ENCODE data around the gene FGF6.

The FGF6 gene

DNA sequence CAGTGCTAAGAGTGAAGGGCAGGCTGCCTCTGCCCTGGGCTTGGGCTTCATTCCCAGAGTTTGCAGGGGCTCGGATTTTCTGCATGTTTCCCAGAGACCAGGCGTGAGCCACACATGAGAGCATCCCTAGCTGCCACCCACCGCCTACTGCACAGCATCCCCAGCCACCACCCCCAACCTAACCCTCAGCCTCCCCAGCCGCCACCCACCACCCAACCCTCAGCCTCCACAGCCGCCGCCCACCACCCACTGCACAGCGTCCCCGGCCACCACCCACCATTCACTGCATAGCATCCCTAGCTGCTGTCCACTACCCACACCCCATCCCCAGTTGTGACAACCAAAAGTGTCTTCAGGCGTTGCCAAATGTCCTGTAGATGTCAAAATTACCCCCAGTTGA is 22.6 kb downstream of the FGF6 start:
- Histone ChIP-seq H3K4me2 (ENCODE audit: low read depth, low read length) (no peak overlapping the region), H3K36me3 (replicated peaks; ENCODE audit: insufficient read depth, low read length) (no peaks in the 10 kb centered on the region)

DNA sequence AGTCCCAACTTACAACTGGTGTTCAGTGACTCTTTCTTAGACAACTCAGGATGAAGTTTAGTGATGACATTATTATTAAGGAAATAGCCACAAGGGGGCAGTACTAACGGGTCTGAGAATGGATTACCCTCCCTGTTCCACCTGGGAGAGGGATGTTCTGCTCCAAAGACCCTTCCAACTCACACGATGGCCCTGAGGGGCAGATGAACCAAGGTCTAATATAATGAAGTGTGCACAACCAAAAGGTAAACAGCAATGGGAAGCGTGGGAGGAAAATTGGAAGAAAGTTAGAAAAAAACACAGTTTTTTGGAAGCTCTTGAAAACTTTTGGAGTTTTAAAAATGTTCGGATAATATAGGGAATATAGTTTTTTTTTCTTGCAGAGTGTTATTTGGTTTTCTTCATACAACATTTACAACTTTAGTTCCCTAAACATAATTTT is 24.0 kb downstream of the FGF6 start:
- no peaks in the 10 kb centered on the region for H3K79me2 ChIP-seq (ENCODE audit: low read length)
- H3K36me3 ChIP-seq (replicated peaks; ENCODE audit: insufficient read depth, low read length) = no peaks in the 10 kb centered on the region
- no peak overlapping the region for H3K27ac ChIP-seq (ENCODE audit: low read length)
- H3K27me3 ChIP-seq (replicated peaks; ENCODE audit: insufficient read depth, low read length) = no peaks in the 10 kb centered on the region
- no peaks in the 10 kb centered on the region for H3K4me1 ChIP-seq (ENCODE audit: low read length)
- no peaks in the 10 kb centered on the region for H3F3A ChIP-seq (ENCODE audit: insufficient read depth, low read length)
- DNase-seq = peak; percentile 53
- H3K4me3 ChIP-seq (ENCODE audit: low read length) = no peak overlapping the region
- H4K20me1 ChIP-seq (ENCODE audit: insufficient read depth, low read length) = no peaks in the 10 kb centered on the region
- no peaks in the 10 kb centered on the region for H3K9me2 ChIP-seq (replicated peaks; ENCODE audit: insufficient read depth, low read length)
- no peak overlapping the region for H3K4me2 ChIP-seq (ENCODE audit: low read depth, low read length)
- H2AFZ ChIP-seq (ENCODE audit: low read length) = no peak overlapping the region
- TF ChIP-seq, protein P1, sequence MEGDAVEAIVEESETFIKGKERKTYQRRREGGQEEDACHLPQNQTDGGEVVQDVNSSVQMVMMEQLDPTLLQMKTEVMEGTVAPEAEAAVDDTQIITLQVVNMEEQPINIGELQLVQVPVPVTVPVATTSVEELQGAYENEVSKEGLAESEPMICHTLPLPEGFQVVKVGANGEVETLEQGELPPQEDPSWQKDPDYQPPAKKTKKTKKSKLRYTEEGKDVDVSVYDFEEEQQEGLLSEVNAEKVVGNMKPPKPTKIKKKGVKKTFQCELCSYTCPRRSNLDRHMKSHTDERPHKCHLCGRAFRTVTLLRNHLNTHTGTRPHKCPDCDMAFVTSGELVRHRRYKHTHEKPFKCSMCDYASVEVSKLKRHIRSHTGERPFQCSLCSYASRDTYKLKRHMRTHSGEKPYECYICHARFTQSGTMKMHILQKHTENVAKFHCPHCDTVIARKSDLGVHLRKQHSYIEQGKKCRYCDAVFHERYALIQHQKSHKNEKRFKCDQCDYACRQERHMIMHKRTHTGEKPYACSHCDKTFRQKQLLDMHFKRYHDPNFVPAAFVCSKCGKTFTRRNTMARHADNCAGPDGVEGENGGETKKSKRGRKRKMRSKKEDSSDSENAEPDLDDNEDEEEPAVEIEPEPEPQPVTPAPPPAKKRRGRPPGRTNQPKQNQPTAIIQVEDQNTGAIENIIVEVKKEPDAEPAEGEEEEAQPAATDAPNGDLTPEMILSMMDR (IDR thresholded peaks at IDR 0.05; ENCODE audit: low read length) = peak; percentile 78
- TF ChIP-seq EZH2phosphoT487 (IDR thresholded peaks at IDR 0.05; ENCODE audit: low read length) = no peak
- no peaks in the 10 kb centered on the region for H3K9me3 ChIP-seq (replicated peaks; ENCODE audit: insufficient read depth, low read length)
- no peak overlapping the region for H3K9ac ChIP-seq (ENCODE audit: low read length)

More for the DNA sequence above, 22.6 kb downstream of the FGF6 start:
- Histone ChIP-seq H4K20me1 (ENCODE audit: insufficient read depth, low read length) (no peaks in the 10 kb centered on the region), H3K27ac (ENCODE audit: low read length) (no peak overlapping the region), H3K79me2 (ENCODE audit: low read length) (no peaks in the 10 kb centered on the region), H3K4me1 (ENCODE audit: low read length) (no peaks in the 10 kb centered on the region), H3K9me2 (replicated peaks; ENCODE audit: insufficient read depth, low read length) (no peaks in the 10 kb centered on the region), H3K9me3 (replicated peaks; ENCODE audit: insufficient read depth, low read length) (no peaks in the 10 kb centered on the region), H3K9ac (ENCODE audit: low read length) (no peak overlapping the region), H3F3A (ENCODE audit: insufficient read depth, low read length) (no peaks in the 10 kb centered on the region), H3K4me3 (ENCODE audit: low read length) (no peak overlapping the region), H3K27me3 (replicated peaks; ENCODE audit: insufficient read depth, low read length) (no peaks in the 10 kb centered on the region), H2AFZ (ENCODE audit: low read length) (no peak overlapping the region)
- no peak for DNase-seq
- TF ChIP-seq EZH2phosphoT487 (IDR thresholded peaks at IDR 0.05; ENCODE audit: low read length) (no peak), EZH2 (optimal IDR thresholded peaks at IDR 0.05; ENCODE audit: low read depth, low read length) (no peak)
- TF ChIP-seq, protein P1 (IDR thresholded peaks at IDR 0.05; ENCODE audit: low read length) = no peak

DNA sequence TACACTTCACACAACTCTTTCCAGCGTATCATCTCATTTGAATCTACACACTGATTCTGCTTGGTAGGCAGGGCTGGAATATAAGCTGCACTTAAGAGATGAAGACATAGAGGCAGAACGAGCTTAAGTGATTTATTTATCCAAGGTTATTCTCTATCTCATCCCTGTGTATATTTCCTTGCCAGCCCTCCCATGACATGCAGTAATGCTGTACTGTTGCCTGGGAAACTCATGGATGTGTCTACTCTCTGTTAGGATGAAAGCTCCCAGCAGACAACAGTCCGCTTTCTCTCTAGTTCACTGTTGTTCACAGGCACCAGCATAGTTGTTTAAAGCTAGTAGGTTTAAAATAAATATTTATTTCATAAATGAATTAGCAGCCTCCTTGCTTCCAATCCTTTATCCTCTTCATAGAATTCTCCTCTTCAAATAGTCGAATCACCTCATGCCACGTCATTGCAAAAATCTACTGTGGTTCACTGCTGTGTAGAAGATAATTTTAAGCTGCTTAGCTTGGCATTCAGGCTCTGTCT is 25.4 kb downstream of the FGF6 start:
- H3K4me1 ChIP-seq (ENCODE audit: low read length) = no peaks in the 10 kb centered on the region
- H3F3A ChIP-seq (ENCODE audit: insufficient read depth, low read length) = no peaks in the 10 kb centered on the region
- no peaks in the 10 kb centered on the region for H3K9me2 ChIP-seq (replicated peaks; ENCODE audit: insufficient read depth, low read length)
- 0 out of 2 replicates have a peak, but pooled peaks cover 3% of the 10 kb centered on the region for H3K27me3 ChIP-seq (replicated peaks; ENCODE audit: insufficient read depth, low read length)
- H4K20me1 ChIP-seq (ENCODE audit: insufficient read depth, low read length) = no peaks in the 10 kb centered on the region
- no peak overlapping the region for H3K4me2 ChIP-seq (ENCODE audit: low read depth, low read length)
- DNase-seq = no peak
- no peak overlapping the region for H3K9ac ChIP-seq (ENCODE audit: low read length)
- no peaks in the 10 kb centered on the region for H3K9me3 ChIP-seq (replicated peaks; ENCODE audit: insufficient read depth, low read length)
- no peak for TF ChIP-seq EZH2 (optimal IDR thresholded peaks at IDR 0.05; ENCODE audit: low read depth, low read length)
- TF ChIP-seq EZH2phosphoT487 (IDR thresholded peaks at IDR 0.05; ENCODE audit: low read length) = no peak
- TF ChIP-seq, protein P1 (IDR thresholded peaks at IDR 0.05; ENCODE audit: low read length) = no peak
- no peaks in the 10 kb centered on the region for H3K79me2 ChIP-seq (ENCODE audit: low read length)
- H3K4me3 ChIP-seq (ENCODE audit: low read length) = no peak overlapping the region
- H3K27ac ChIP-seq (ENCODE audit: low read length) = no peak overlapping the region
- H3K36me3 ChIP-seq (replicated peaks; ENCODE audit: insufficient read depth, low read length) = no peaks in the 10 kb centered on the region
- H2AFZ ChIP-seq (ENCODE audit: low read length) = no peak overlapping the region

Measured in MM.1S (cell line).